Gastrocnemius medialis (tissue), 4 donors: ENCODE data around the gene ETFB. TPM values are rescaled to one million over a fixed set of nuclear protein-coding genes. Genes with fewer than 3 reads are reported as not detected.

ENCODE experiments used
- ATAC-seq, 2 donors: fragments of 150-250 bp; one replicate each; pipeline ENCODE4 v1.9.1; 2016
- DNase-seq, 2 donors: peaks; one replicate each; pipeline ENCODE4 v3.0.0-alpha.2; 2019
- H3K27ac ChIP-seq, 4 donors: fragments of 200-600 bp; sonication (generic); 1 replicate in 1 of 4; 2 replicates in 3 of 4; pipeline ENCODE4 v1.5.1; 2016 to 2018; ENCODE audit warnings: mild to moderate bottlenecking in 2 of 4, moderate library complexity in 1 of 4
- H3K27me3 ChIP-seq, 3 donors: fragments of 200-600 bp; sonication (generic) in 2 of 3; 1 replicate in 1 of 3; 2 replicates in 2 of 3; pipeline versions ENCODE4 v1.5.1 to v1.6.0; 2016 to 2019; ENCODE audit warnings: mild to moderate bottlenecking in 1 of 3, moderate library complexity in 1 of 3
- H3K36me3 ChIP-seq, 2 donors: fragments of 200-600 bp; sonication (generic) in 1 of 2; one replicate each; pipeline ENCODE4 v1.5.1; 2017 to 2018
- H3K4me1 ChIP-seq, 2 donors: fragments of 200-600 bp; sonication (generic) in 1 of 2; one replicate each; pipeline ENCODE4 v1.5.1; 2016 to 2017; ENCODE audit warnings: mild to moderate bottlenecking in 2 of 2
- H3K4me3 ChIP-seq, 4 donors: fragments of 200-600 bp; sonication (generic) in 3 of 4; 1 replicate in 1 of 4; 2 replicates in 3 of 4; pipeline ENCODE4 v1.5.1; 2016 to 2019; ENCODE audit warnings: mild to moderate bottlenecking in 2 of 4
- H3K9me3 ChIP-seq, 3 donors: fragments of 200-600 bp; sonication (generic) in 2 of 3; 1 replicate in 1 of 3; 2 replicates in 2 of 3; pipeline ENCODE4 v1.5.1; 2016 to 2019
- CTCF ChIP-seq, 5 experiments: fragments of 450-650 bp in 3 of 5; fragments of 200-600 bp in 2 of 5; sonication (generic) in 2 of 5; IDR thresholded peaks in 4 of 5; conservative IDR thresholded peaks in 1 of 5; 1 replicate in 4 of 5; 2 replicates in 1 of 5; pipeline ENCODE4 v1.5.1; 2016 to 2019; ENCODE audit warnings: antibody characterized with exemption in 5 of 5, mild to moderate bottlenecking in 3 of 5, moderate library complexity in 3 of 5
- POLR2A ChIP-seq, 2 donors: fragments of 450-650 bp; IDR thresholded peaks; one replicate each; pipeline ENCODE4 v1.6.1; 2017; ENCODE audit warnings: antibody characterized with exemption in 2 of 2, mild to moderate bottlenecking in 2 of 2, moderate library complexity in 2 of 2
- in situ Hi-C, 4 donors: fragments of 200-750 bp; cut with MboI; loops; one replicate each; pipeline versions ENCODE4 v1.15.0 to v1.8.0; 2017; ENCODE audit warnings: low sequenced_read_pairs in 4 of 4
- intact Hi-C: fragments of 100-400 bp; cut with DNase I; formaldehyde crosslinking; loops from one replicate; pipeline ENCODE4 v1.15.1; 2023; ENCODE audit warnings: low total_unique reads
- total RNA-seq, 4 donors: library from RNA; depleted of rRNA; stranded (reverse); fragments of >200 nt; gene quantifications; one replicate each; pipeline versions ENCODE4 v1.1.0 to v1.2.3, GENCODE V29; 2016

The ETFB gene
- total RNA-seq: 100 to 1,000 TPM; 118 to 164 (median 141) TPM

GRCh38 chr19:51365965-51366388 lies at the start of gene ETFB:
Gene ETFB (minus strand): TSS chr19:51366388. CDS start chr19:51366326, 62 bp downstream.
- no peaks in the 10 kb centered on the region for H3K27me3 ChIP-seq
- in situ Hi-C loops (no loop called here), intact Hi-C loops (loop anchor here (2.0 to 10.0 kb wide), 8 partner anchors 259 to 1599 kb away; partner anchors contain the start of genes AP2A1, ASPDH, CTU1 and JOSD2)
- peak within 1 kb of the TSS; percentile 88 to 95 (median 92) for H3K4me3 ChIP-seq
- H3K36me3 ChIP-seq: no peaks in the 10 kb centered on the region
- no peaks in the 10 kb centered on the region for H3K9me3 ChIP-seq
- H3K27ac ChIP-seq: peak within 1 kb of the TSS; percentile 91 to 98 (median 94)
- no peak for TF ChIP-seq CTCF (IDR thresholded peaks at IDR 0.05 in 4 of 5, conservative IDR thresholded peaks at IDR 0.05 in 1 of 5)
- peak; percentile 74 to 77 for TF ChIP-seq POLR2A (IDR thresholded peaks at IDR 0.05)
- DNase-seq (no peak), ATAC-seq (peak; percentile 1 to 5)
- peaks cover 13 to 19% of the 10 kb centered on the region in 2 donors for H3K4me1 ChIP-seq

GRCh38 chr19:51415187-51415586 lies 49.0 kb upstream of the ETFB start:
- H3K27ac ChIP-seq: no peak overlapping the region
- H3K36me3 ChIP-seq: no peaks in the 10 kb centered on the region
- in situ Hi-C loops (no loop called here), intact Hi-C loops (no loop called here)
- TF ChIP-seq POLR2A (IDR thresholded peaks at IDR 0.05): no peak
- TF ChIP-seq CTCF (IDR thresholded peaks at IDR 0.05 in 4 of 5, conservative IDR thresholded peaks at IDR 0.05 in 1 of 5): no peak
- ATAC-seq: no peak
- no peak overlapping the region for H3K4me3 ChIP-seq
- no peaks in the 10 kb centered on the region for H3K9me3 ChIP-seq
- no peaks in the 10 kb centered on the region for H3K27me3 ChIP-seq
- no peak for DNase-seq
- H3K4me1 ChIP-seq: no peaks in the 10 kb centered on the region

GRCh38 chr19:51410950-51411748 lies 45.0 kb upstream of the ETFB start:
- H3K36me3 ChIP-seq: no peaks in the 10 kb centered on the region
- ATAC-seq: no peak
- in situ Hi-C loops (no loop called here), intact Hi-C loops (no loop called here)
- no peaks in the 10 kb centered on the region for H3K9me3 ChIP-seq
- no peak overlapping the region for H3K27ac ChIP-seq
- TF ChIP-seq POLR2A (IDR thresholded peaks at IDR 0.05) (no peak), CTCF (IDR thresholded peaks at IDR 0.05 in 4 of 5, conservative IDR thresholded peaks at IDR 0.05 in 1 of 5) (no peak)
- no peaks in the 10 kb centered on the region for H3K27me3 ChIP-seq
- H3K4me1 ChIP-seq: no peaks in the 10 kb centered on the region
- DNase-seq: no peak
- no peak overlapping the region for H3K4me3 ChIP-seq

- intact Hi-C loops: no loop called here
- no peak for ATAC-seq
- no peak overlapping the region for H3K27ac ChIP-seq
These were observed 41.4 kb upstream of the ETFB start for GRCh38 chr19:51407511-51408131.

More at GRCh38 chr19:51407511-51408131, 41.4 kb upstream of the ETFB start:
- no peaks in the 10 kb centered on the region for H3K9me3 ChIP-seq
- H3K4me3 ChIP-seq: no peak overlapping the region
- no peaks in the 10 kb centered on the region for H3K36me3 ChIP-seq
- DNase-seq: no peak
- no peaks in the 10 kb centered on the region for H3K4me1 ChIP-seq
- no peaks in the 10 kb centered on the region for H3K27me3 ChIP-seq
- in situ Hi-C loops: no loop called here
- peak in 3 of 5 experiments; percentile 17 to 31 (median 24) for TF ChIP-seq CTCF (IDR thresholded peaks at IDR 0.05 in 4 of 5, conservative IDR thresholded peaks at IDR 0.05 in 1 of 5)
- no peak for TF ChIP-seq POLR2A (IDR thresholded peaks at IDR 0.05)
